ENCODE data around the gene CAMKMT. TPM values are rescaled to one million over a fixed set of nuclear protein-coding genes. Genes with fewer than 3 reads are reported as not detected.

The CAMKMT gene
- total RNA-seq, 4 donors from 2014 or later: 6.0 to 15.3 (median 10.7) TPM

DNA sequence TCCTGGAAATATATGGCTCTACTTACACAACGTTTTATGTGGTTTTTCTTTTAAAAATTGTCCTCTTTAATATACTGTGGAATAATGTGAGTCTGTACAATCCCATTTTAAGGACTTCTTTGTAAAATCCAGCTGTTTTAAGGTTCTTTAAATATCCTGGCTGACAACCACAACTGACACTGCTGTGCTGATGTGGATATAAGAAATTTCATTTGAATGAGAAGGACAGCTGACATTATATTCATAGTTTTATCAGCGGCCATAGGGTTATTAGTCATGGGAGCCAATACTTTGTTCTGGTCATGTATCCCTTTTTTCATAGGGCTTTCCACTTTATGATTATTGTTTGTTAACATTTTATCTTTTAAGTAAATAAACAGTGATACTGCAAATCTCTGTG lies 169.5 kb downstream of the CAMKMT start:
- DNase-seq (ENCODE audit: low spot score in 2 of 2): no peak
- WGBS: 87% methylated on average over 2 of the region's 2 CpGs

DNA sequence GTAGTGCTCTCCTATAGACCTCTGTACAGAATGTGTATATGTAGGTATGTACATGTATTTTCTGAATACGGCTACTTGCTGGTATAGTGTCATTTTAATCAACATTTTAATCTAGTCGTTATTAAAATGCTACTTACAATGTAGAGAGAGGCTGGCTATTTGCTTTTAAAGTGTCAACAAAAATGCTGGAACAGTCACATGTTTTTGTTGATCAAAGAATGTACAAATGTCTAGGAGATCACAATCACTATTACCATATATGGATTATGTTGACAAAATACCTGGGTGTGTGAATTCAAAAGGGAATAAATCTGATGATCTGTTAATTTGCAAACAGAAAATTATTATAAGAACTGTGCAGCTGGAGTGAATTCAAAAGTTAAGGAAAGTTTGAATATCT lies 170.3 kb downstream of the CAMKMT start:
- TF ChIP-seq, protein P1, sequence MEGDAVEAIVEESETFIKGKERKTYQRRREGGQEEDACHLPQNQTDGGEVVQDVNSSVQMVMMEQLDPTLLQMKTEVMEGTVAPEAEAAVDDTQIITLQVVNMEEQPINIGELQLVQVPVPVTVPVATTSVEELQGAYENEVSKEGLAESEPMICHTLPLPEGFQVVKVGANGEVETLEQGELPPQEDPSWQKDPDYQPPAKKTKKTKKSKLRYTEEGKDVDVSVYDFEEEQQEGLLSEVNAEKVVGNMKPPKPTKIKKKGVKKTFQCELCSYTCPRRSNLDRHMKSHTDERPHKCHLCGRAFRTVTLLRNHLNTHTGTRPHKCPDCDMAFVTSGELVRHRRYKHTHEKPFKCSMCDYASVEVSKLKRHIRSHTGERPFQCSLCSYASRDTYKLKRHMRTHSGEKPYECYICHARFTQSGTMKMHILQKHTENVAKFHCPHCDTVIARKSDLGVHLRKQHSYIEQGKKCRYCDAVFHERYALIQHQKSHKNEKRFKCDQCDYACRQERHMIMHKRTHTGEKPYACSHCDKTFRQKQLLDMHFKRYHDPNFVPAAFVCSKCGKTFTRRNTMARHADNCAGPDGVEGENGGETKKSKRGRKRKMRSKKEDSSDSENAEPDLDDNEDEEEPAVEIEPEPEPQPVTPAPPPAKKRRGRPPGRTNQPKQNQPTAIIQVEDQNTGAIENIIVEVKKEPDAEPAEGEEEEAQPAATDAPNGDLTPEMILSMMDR (IDR thresholded peaks at IDR 0.05): no peak
- no peak for TF ChIP-seq EP300 (IDR thresholded peaks at IDR 0.05)
- TF ChIP-seq POLR2AphosphoS5 (IDR thresholded peaks at IDR 0.05): no peak
- TF ChIP-seq POLR2A (IDR thresholded peaks at IDR 0.05): no peak
- H3K4me3 ChIP-seq: no peak overlapping the region
- WGBS: 90% methylated on average over 2 of the region's 2 CpGs
- no peak overlapping the region for H3K27ac ChIP-seq
- H3K9me3 ChIP-seq: no peaks in the 10 kb centered on the region
- H3K36me3 ChIP-seq: no peaks in the 10 kb centered on the region
- H3K4me1 ChIP-seq: no peaks in the 10 kb centered on the region
- H3K27me3 ChIP-seq: no peaks in the 10 kb centered on the region
- no peak for DNase-seq (ENCODE audit: low spot score in 2 of 2)

More for the DNA sequence above, 169.5 kb downstream of the CAMKMT start:
- Histone ChIP-seq H3K4me3 (no peak overlapping the region), H3K27me3 (no peaks in the 10 kb centered on the region), H3K36me3 (no peaks in the 10 kb centered on the region), H3K4me1 (no peaks in the 10 kb centered on the region), H3K9me3 (no peaks in the 10 kb centered on the region), H3K27ac (no peak overlapping the region)
- no peak for TF ChIP-seq EP300 (IDR thresholded peaks at IDR 0.05)
- TF ChIP-seq POLR2AphosphoS5 (IDR thresholded peaks at IDR 0.05): no peak
- TF ChIP-seq POLR2A (IDR thresholded peaks at IDR 0.05): no peak
- TF ChIP-seq, protein P1 (IDR thresholded peaks at IDR 0.05): no peak

DNA sequence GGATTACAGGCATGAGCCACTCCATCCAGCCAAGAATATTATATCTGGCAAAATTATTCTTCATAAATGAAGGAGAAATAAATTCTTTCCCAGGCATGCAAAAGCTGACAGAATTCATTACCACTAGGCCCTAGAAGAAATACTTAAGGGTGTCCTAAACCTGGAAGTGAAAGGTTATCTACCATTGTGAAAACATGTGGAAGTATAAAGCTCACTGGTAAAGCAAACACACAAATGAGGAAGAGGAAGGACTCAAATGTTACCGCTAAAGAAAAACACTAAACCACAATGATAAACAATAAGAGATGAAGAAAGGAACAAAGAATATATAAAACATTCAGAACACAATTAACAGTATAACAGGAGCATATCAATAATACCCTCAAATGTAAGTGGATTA lies 171.8 kb downstream of the CAMKMT start:
- no peak overlapping the region for H3K4me3 ChIP-seq
- 92% methylated on average over 1 of the region's 1 CpG for WGBS
- DNase-seq (ENCODE audit: low spot score in 2 of 2): no peak
- no peaks in the 10 kb centered on the region for H3K4me1 ChIP-seq
- H3K27ac ChIP-seq: no peak overlapping the region
- H3K27me3 ChIP-seq: no peaks in the 10 kb centered on the region
- TF ChIP-seq EP300 (IDR thresholded peaks at IDR 0.05) (no peak), POLR2A (IDR thresholded peaks at IDR 0.05) (no peak), POLR2AphosphoS5 (IDR thresholded peaks at IDR 0.05) (no peak)
- TF ChIP-seq, protein P1 (IDR thresholded peaks at IDR 0.05): no peak
- H3K9me3 ChIP-seq: no peaks in the 10 kb centered on the region
- H3K36me3 ChIP-seq: no peaks in the 10 kb centered on the region

DNA sequence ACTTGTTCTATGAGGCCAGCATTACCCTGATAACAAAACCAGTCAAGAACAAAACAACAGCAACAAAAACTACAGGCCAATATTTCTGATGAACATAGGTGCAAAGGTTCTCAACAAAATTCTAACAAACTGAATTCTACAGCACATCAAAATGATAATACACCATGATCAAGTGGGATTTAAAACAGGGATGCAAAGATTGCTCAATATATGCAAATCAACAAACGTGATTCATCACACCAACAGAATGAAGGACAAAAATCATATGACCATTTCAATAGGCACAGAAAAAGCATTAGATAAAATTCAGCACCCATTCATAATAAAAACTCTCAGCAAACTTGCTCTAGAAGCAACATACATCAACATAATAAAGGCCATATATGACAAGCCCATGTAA lies 173.6 kb downstream of the CAMKMT start:
- no peaks in the 10 kb centered on the region for H3K9me3 ChIP-seq
- H3K36me3 ChIP-seq: no peaks in the 10 kb centered on the region
- H3K27me3 ChIP-seq: no peaks in the 10 kb centered on the region
- H3K27ac ChIP-seq: no peak overlapping the region
- H3K4me3 ChIP-seq: no peak overlapping the region
- TF ChIP-seq POLR2AphosphoS5 (IDR thresholded peaks at IDR 0.05): no peak
- H3K4me1 ChIP-seq: no peaks in the 10 kb centered on the region
- no peak for DNase-seq (ENCODE audit: low spot score in 2 of 2)
- WGBS: 46% methylated on average over 1 of the region's 1 CpG

DNA sequence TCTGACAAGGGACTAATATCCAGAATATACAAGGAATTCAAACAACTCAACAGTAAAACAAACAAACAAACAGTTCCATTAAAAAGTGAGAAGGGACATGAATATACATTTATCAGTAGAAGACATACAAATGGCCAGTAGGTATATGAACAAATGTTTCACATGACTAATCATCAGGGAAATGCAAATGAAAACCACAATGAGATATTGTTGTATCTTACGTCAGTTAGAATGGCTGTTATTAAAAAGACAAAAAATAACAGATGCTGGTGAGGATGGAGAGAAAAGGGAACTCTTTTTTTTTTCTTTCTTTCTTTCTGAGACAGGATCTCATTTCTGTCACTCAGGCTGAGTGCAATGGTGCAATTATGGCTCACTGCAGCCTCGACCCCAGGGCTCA lies 175.5 kb downstream of the CAMKMT start:
- Histone ChIP-seq H3K27ac (no peak overlapping the region), H3K9me3 (no peaks in the 10 kb centered on the region)
- 91% methylated on average over 2 of the region's 2 CpGs for WGBS

More for the DNA sequence above, 175.5 kb downstream of the CAMKMT start:
- H3K4me3 ChIP-seq: no peak overlapping the region
- no peaks in the 10 kb centered on the region for H3K4me1 ChIP-seq
- no peaks in the 10 kb centered on the region for H3K36me3 ChIP-seq
- H3K27me3 ChIP-seq: no peaks in the 10 kb centered on the region
- DNase-seq (ENCODE audit: low spot score in 2 of 2): no peak
- no peak for TF ChIP-seq EP300 (IDR thresholded peaks at IDR 0.05)
- no peak for TF ChIP-seq POLR2AphosphoS5 (IDR thresholded peaks at IDR 0.05)
- TF ChIP-seq POLR2A (IDR thresholded peaks at IDR 0.05): no peak
- TF ChIP-seq, protein P1 (IDR thresholded peaks at IDR 0.05): no peak
